Measurements from ENCODE around the gene SCGB2A2. TPM values are rescaled to one million over a fixed set of nuclear protein-coding genes. Genes with fewer than 3 reads are reported as not detected.

Gene SCGB2A2
- total and polyA plus RNA-seq, 2 donors = 2.7 to 38.8 TPM

Other genes starting within 250 kb of the SCGB2A2 start
- 24.7 TPM for gene INCENP, start 146.1 kb upstream of the SCGB2A2 start, total RNA-seq
- gene INCENP, start 146.1 kb upstream of the SCGB2A2 start, polyA plus RNA-seq = 5.2 TPM
- 1.6 TPM for gene SCGB1D1, start 79.9 kb upstream of the SCGB2A2 start, total RNA-seq
- gene SCGB1D1, start 79.9 kb upstream of the SCGB2A2 start, polyA plus RNA-seq = 9.3 TPM
- gene SCGB2A1, start 61.5 kb upstream of the SCGB2A2 start, total RNA-seq = 3.0 TPM
- gene SCGB2A1, start 61.5 kb upstream of the SCGB2A2 start, polyA plus RNA-seq = 39.2 TPM
- 0.80 TPM for gene SCGB1D2, start 27.9 kb upstream of the SCGB2A2 start, total RNA-seq
- 6.2 TPM for gene SCGB1D2, start 27.9 kb upstream of the SCGB2A2 start, polyA plus RNA-seq
- 0.14 TPM for gene SCGB1D4, start 28.9 kb downstream of the SCGB2A2 start, total RNA-seq
- 7.5 TPM for gene SCGB1D4, start 28.9 kb downstream of the SCGB2A2 start, polyA plus RNA-seq
- 12.3 TPM for gene ASRGL1, start 67.3 kb downstream of the SCGB2A2 start, total RNA-seq
- gene ASRGL1, start 67.3 kb downstream of the SCGB2A2 start, polyA plus RNA-seq = 6.0 TPM
- gene SCGB1A1, start 148.9 kb downstream of the SCGB2A2 start, total RNA-seq = 1.5 TPM
- gene SCGB1A1, start 148.9 kb downstream of the SCGB2A2 start, polyA plus RNA-seq = 27.2 TPM